Effector memory CD4-positive, alpha-beta T cell (primary cell): Measurements from ENCODE around the gene HOXB9.

Experiments used
- DNase-seq, 3 donors: peaks; one replicate each; pipeline ENCODE4 v3.0.0-alpha.2; 2020
- H3K27ac ChIP-seq: 2 replicates; pipeline ENCODE4 v1.7.0; 2013; ENCODE audit warnings: mild to moderate bottlenecking, low read length, moderate library complexity; ENCODE audit not compliant: insufficient read depth, poor library complexity, severe bottlenecking
- H3K27me3 ChIP-seq: replicated peaks from 2 replicates; pipeline ENCODE4 v1.7.0; 2013; ENCODE audit warnings: mild to moderate bottlenecking, low read length; ENCODE audit not compliant: insufficient read depth, control insufficient read depth, poor library complexity, severe bottlenecking
- H3K36me3 ChIP-seq: 2 replicates; pipeline ENCODE4 v1.7.0; 2013; ENCODE audit warnings: mild to moderate bottlenecking, low read length, moderate library complexity; ENCODE audit not compliant: control insufficient read depth, insufficient read depth
- H3K4me1 ChIP-seq: 2 replicates; pipeline ENCODE4 v1.7.0; 2013; ENCODE audit warnings: low read length, mild to moderate bottlenecking; ENCODE audit not compliant: control insufficient read depth, insufficient read depth, poor library complexity, severe bottlenecking
- H3K4me3 ChIP-seq: 2 replicates; pipeline ENCODE4 v1.7.0; 2013; ENCODE audit warnings: low read length, low read depth, mild to moderate bottlenecking; ENCODE audit not compliant: insufficient read depth, poor library complexity, severe bottlenecking
- H3K9me3 ChIP-seq: 2 replicates; pipeline ENCODE4 v1.7.0; 2013; ENCODE audit warnings: mild to moderate bottlenecking, low read length, moderate library complexity; ENCODE audit not compliant: control insufficient read depth

The HOXB9 gene

DNA sequence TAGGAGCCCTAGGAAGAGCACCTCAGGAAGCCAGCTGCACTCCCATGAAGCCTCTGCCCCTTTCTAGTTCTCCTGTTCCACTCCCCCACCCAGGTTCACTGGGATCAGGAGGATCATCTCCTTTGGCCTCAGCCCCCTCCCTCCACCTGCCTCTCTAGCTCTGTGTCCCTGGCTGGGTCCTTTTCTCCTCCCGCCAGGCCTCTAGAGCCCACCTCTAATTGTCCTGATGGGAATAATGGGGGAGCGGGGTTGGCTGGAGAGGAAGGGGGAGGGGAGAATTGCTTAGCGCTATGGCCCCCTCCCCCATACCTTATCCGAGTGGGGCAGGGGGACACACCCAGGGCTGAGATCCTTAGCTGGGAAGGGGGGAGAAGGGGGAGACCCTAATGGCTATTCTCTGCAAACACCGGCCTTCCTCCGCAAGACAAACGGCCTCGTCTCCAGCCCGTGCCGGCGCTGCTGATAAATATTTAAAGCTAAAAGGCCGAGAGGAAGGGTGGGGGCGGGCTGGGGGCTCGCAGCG lies 16.3 kb downstream of the HOXB9 start:
- Histone ChIP-seq H3K4me3 (peak overlapping the region; percentile 60), H3K27me3 (peaks cover 61% of the 10 kb centered on the region), H3K27ac (no peak overlapping the region), H3K4me1 (peaks cover 48% of the 10 kb centered on the region), H3K36me3 (no peaks in the 10 kb centered on the region), H3K9me3 (no peaks in the 10 kb centered on the region)
- DNase-seq = no peak

DNA sequence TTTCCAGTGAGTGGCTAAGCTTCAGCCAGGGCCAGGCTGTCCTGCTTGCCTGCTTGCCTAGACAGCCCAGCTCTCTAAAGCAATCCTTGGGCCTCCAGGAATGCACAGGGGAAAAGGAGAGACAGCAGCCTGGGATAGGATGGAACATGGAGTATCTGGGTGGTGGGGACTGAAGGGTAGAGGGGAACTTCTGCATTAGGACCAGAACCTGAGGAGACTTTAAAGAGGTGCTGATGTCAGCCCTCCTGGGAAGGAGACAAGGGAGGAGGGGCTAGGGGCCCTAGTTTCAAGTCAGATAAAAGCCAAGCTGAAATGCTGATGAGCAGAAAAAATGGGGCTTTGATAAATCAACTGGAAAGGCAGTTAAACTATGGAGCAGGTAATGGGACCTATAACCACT lies 17.1 kb downstream of the HOXB9 start:
- Histone ChIP-seq H3K4me3 (no peak overlapping the region), H3K27ac (no peak overlapping the region), H3K4me1 (peaks cover 45% of the 10 kb centered on the region), H3K27me3 (peaks cover 57% of the 10 kb centered on the region), H3K36me3 (no peaks in the 10 kb centered on the region), H3K9me3 (no peaks in the 10 kb centered on the region)
- DNase-seq = no peak

DNA sequence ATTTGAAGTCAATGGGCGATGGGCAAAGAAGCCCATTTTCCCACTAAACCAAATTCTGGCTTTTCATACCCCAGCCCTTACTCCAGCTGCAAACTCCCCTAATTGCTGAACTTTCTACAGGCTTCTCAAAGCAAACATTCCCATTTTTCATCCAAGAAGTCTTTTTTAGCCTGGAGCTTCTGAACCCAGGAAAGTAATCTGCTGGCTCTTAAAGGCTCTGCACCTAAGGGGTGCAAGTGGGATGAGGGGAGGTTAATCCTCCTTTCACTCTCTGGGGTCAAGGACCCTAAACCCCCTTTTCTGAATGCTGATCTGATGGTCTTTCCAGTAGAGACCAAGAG lies 17.7 kb downstream of the HOXB9 start:
- Histone ChIP-seq H3K4me1 (peaks cover 44% of the 10 kb centered on the region), H3K27ac (no peak overlapping the region), H3K9me3 (no peaks in the 10 kb centered on the region), H3K4me3 (no peak overlapping the region), H3K27me3 (peaks cover 57% of the 10 kb centered on the region), H3K36me3 (no peaks in the 10 kb centered on the region)
- no peak for DNase-seq

DNA sequence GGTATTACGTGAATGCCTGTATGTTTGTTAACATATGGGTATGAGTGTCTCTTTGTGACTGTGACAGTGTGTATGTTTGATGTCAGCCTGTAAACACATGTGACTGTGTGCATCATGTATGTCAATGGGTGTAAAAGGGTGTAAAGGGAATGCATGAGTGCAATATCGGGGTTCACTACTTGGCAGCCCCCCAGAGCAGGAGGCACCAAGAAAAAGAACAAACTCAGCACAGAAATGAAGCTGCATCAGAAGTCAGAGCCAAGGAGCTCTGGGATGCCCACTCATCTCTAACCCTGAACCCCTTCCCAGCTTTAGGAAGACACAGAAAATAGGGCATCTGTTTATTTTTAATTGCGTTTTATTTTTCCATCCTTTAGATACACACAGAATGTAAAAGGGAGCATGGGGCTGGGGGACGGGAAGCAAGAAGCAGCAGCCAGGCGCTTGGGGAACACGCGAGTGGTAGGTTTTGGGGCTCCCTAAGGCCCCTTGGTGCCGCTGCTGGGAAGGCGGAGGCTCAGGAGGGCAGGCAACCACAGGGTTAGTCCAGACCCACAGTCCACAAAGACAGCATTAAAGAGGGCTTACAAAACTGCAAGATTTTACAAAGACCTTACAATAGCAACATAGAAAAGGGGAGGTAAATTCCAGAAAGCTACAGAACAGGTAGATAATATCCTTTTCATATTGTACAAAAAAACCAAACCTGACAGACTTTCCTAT lies 19.1 kb downstream of the HOXB9 start:
- H3K9me3 ChIP-seq = no peaks in the 10 kb centered on the region
- no peaks in the 10 kb centered on the region for H3K36me3 ChIP-seq
- H3K27me3 ChIP-seq = peaks cover 59% of the 10 kb centered on the region
- DNase-seq = no peak
- no peak overlapping the region for H3K4me3 ChIP-seq
- H3K4me1 ChIP-seq = peaks cover 32% of the 10 kb centered on the region
- no peak overlapping the region for H3K27ac ChIP-seq

DNA sequence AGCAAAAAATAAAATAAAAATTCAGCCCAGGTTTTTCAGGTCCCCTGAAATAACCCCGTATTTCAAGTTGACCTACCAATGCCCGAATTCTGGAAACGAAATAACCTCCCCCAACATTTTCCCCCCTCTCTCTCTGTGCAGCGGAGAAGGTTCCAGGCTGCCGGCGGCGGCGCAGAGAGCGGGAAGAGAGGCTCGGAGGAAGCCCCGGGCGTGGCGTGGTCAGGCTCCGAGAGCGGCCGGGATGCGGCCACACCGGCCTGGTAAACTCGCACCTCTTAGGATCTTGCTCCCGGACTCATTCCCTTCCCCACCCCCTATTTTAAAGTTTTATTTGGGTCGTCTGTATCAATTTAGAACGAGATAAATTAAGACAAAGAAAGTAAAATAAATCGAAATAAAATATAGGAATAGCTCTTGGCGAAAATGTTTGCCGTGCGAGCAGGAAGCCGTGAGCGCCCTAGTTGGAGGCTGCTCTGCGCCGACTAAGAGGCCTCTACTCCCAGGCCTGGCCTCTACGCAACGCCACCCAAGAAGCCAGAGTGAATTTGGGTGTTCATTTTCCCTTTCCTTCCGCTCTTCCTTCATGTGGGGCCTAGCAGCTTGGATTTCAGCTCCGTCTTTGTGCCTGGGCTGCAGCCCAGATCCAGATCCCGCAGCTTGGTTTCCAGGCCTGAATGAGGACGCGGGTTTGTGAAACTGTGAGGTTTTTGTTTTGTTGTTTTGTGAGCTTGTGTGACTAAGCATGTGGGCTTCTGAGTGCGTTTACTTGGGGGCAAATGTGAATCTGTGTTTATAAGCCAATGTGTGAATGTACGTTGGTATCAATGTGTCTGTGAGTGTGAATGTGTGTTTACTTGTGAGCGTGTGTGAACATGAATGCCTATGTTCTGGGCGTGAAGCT lies 19.9 kb downstream of the HOXB9 start:
- Histone ChIP-seq H3K27ac (no peak overlapping the region), H3K4me3 (no peak overlapping the region), H3K4me1 (peaks cover 24% of the 10 kb centered on the region), H3K36me3 (no peaks in the 10 kb centered on the region), H3K9me3 (no peaks in the 10 kb centered on the region), H3K27me3 (peaks cover 62% of the 10 kb centered on the region)
- DNase-seq = no peak

DNA sequence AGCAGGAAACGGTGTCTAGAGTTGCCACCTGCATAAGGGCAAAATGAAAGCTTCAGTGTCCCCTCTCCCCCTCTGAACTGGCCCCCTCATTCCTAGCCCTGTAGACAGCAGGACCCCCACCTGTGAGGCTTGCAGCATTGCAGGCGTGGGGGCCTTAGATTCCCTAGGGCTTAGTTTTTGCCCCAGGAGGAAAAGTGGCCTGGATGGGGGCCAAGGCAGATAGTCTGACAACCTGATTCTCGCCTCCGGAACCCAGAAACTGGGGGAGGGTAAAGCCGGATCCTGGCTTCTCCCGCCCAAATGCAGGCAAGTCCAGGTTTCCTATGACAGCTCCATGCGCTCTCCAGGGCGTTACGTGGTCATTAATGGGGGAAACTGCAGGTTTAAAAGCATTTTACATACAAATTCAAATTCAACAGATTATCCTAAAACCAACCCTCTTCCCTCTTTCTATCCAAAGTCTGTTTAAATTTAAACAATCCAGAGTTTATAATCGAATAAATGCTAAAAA lies 20.7 kb downstream of the HOXB9 start:
- no peak for DNase-seq
- Histone ChIP-seq H3K9me3 (no peaks in the 10 kb centered on the region), H3K4me3 (no peak overlapping the region), H3K27me3 (peaks cover 68% of the 10 kb centered on the region), H3K4me1 (peaks cover 16% of the 10 kb centered on the region), H3K27ac (no peak overlapping the region), H3K36me3 (no peaks in the 10 kb centered on the region)

DNA sequence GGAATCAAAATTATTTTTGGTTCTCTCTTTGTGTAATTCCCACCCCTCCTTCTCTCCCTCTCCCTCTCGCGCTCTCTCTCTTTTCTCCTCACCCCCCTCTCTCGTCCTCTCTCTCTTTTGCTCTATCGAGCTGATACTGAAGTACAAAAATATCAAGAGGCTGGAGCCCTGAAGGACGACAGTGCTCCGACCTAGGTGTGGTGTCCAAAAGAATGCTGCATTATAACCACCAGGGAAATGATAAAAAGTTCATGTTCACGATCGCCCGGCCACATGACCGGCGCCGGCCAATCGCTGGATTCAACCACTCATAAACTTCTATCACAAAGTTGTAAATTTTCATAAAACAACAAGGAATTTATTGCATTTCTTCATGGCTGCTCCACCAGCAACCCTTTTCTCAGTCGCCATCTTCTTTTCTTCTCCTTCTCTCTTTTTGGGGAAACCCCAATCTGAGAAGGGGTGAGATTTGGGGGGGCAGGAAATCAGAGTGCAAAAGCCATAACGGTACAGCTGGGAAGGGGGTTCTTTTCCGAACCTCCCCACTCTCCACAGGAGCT lies 21.3 kb downstream of the HOXB9 start, which contains the start of gene HOXB6:
Gene HOXB6 (minus strand): TSS at position 217 of the 560 bp plus-strand sequence. CDS start 6,836 bp downstream, outside the sequence.
- no peak within 1 kb of the TSS for H3K4me3 ChIP-seq

DNA sequence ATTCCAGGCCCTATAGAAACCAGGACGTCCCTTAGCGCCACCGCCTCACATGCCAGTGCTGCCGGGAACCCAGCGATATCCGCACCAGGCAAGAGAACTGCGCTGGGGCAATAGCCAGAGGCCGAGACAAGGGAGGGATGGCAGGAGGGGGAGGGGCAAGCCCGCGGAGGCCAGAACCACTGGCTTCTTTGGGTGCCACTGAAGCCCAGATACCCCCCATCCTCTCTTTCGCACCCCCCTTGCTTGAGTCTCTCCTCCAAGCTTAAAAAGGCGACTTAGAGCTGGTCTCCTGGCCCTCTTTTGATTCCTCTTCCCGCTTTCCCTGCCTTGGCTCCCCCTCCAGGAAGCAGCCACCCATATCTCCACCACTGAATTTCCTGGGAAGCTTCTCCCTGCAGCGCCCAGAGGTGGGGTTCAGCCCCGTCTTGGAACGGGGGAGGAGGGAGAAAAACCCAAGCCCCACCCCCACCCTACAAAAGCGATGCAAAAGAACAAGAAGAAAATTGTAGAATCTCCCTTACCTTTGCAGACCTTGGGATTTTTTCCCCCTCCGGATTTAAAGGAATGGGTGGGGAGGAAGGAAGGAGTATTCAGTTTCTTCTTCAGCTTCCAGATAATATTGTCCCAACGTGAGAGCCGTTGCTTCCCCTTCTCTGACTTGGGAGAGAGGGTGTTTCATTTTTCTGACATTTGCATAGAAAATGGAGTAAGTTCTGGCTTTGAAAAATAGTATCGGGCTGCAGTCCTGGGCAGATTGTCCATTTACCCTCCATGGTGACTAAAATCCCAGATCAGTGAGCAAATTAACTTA lies 22.0 kb downstream of the HOXB9 start:
- Histone ChIP-seq H3K4me1 (peaks cover 9% of the 10 kb centered on the region), H3K36me3 (no peaks in the 10 kb centered on the region), H3K27ac (no peak overlapping the region), H3K9me3 (no peaks in the 10 kb centered on the region), H3K27me3 (peaks cover 59% of the 10 kb centered on the region), H3K4me3 (no peak overlapping the region)
- no peak for DNase-seq

More for the DNA sequence above, 21.3 kb downstream of the HOXB9 start, which contains the start of gene HOXB6:
- no peaks in the 10 kb centered on the region for H3K36me3 ChIP-seq
- H3K9me3 ChIP-seq = no peaks in the 10 kb centered on the region
- H3K27ac ChIP-seq = no peak within 1 kb of the TSS
- peaks cover 62% of the 10 kb centered on the region for H3K27me3 ChIP-seq
- H3K4me1 ChIP-seq = peaks cover 10% of the 10 kb centered on the region
- no peak for DNase-seq
